Body of pancreas (tissue), 4 donors: ENCODE data around the gene CCL23. TPM values are rescaled to one million over a fixed set of nuclear protein-coding genes. Genes with fewer than 3 reads are reported as not detected.

Source experiments
- ATAC-seq: fragments of 150-250 bp; one replicate; pipeline ENCODE4 v1.9.1; 2016
- DNase-seq, 4 donors: peaks; one replicate each; pipeline ENCODE4 v3.0.0-alpha.2; 2019
- H3K27ac ChIP-seq, 4 donors: fragments of 200-600 bp; sonication (generic); 1 replicate in 3 of 4; 2 replicates in 1 of 4; pipeline versions ENCODE4 v1.5.1 to v1.6.1; 2016 to 2019; ENCODE audit warnings: mild to moderate bottlenecking in 1 of 4, mixed read lengths in 1 of 4, moderate library complexity in 1 of 4
- H3K27me3 ChIP-seq, 2 donors: fragments of 200-600 bp; sonication (generic); one replicate each; pipeline ENCODE4 v1.6.0; 2016; ENCODE audit warnings: mild to moderate bottlenecking in 1 of 2
- H3K36me3 ChIP-seq, 2 donors: fragments of 200-600 bp; sonication (generic); replicated peaks in 1 of 2; 2 replicates each; pipeline ENCODE4 v1.5.1; 2016; ENCODE audit warnings: low read depth in 2 of 2; ENCODE audit not compliant: insufficient read depth in 1 of 2
- H3K4me1 ChIP-seq: fragments of 200-600 bp; sonication (generic); one replicate; pipeline ENCODE4 v1.6.0; 2016
- H3K4me3 ChIP-seq, 2 donors: fragments of 200-600 bp; sonication (generic); 1 replicate in 1 of 2; 2 replicates in 1 of 2; pipeline ENCODE4 v1.5.1; 2016 to 2019
- H3K9me3 ChIP-seq, 3 donors: fragments of 200-600 bp; sonication (generic); 1 replicate in 2 of 3; 2 replicates in 1 of 3; pipeline ENCODE4 v1.5.1; 2016
- CTCF ChIP-seq, 7 experiments: fragments of 450-650 bp in 4 of 7; fragments of 200-600 bp in 3 of 7; sonication (generic) in 3 of 7; IDR thresholded peaks; one replicate each; pipeline ENCODE4 v1.5.1; 2016 to 2019; ENCODE audit warnings: antibody characterized with exemption in 7 of 7
- POLR2A ChIP-seq, 3 donors: fragments of 450-650 bp; IDR thresholded peaks; one replicate each; pipeline ENCODE4 v1.6.1; 2016; ENCODE audit warnings: antibody characterized with exemption in 3 of 3, mild to moderate bottlenecking in 2 of 3
- WGBS, 2 donors: methylation state at CpG; one replicate each; pipeline ENCODE4 v1.1.5; 2017; 5-methylcytosine and 5-hydroxymethylcytosine counted together
- intact Hi-C: fragments of 100-400 bp; cut with DNase I; formaldehyde crosslinking; loops from one replicate; pipeline ENCODE4 v1.15.1; 2023
- total RNA-seq, 2 donors: library from RNA; depleted of rRNA; stranded (reverse); fragments of >200 nt; gene quantifications; one replicate each; pipeline ENCODE4 v1.1.0, GENCODE V29; 2016

CCL23 gene
- total RNA-seq, 2 donors from 2014 or later = 2.6 TPM; not detected in 1

DNA sequence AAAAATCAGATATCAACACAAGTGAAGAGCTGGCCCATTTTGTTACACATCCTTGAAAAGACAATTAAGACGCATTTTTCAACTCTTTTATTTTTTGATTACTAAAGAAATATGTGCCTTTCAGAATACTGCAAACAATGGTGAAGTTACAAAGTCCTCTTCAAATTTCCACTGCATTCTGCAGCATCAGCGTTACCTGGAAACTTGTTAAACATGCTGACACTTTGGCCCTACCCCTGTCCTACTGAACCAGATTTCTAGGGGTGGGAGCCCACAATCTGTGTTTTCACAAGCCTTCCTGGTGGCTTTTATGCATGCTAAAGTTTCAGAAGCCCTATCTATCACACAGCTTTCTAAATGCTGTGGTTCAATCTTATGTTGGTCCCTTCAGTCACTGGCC, 26.7 kb downstream of the CCL23 start:
- no peak for TF ChIP-seq CTCF (IDR thresholded peaks at IDR 0.05)
- TF ChIP-seq POLR2A (IDR thresholded peaks at IDR 0.05) = no peak
- WGBS, 2 donors = 74 to 77% methylated on average over 2 of the region's 2 CpGs
- Histone ChIP-seq H3K4me1 (peaks cover 4% of the 10 kb centered on the region), H3K4me3 (no peak overlapping the region), H3K9me3 (no peaks in the 10 kb centered on the region), H3K36me3 (no peaks in the 10 kb centered on the region), H3K27ac (no peak overlapping the region), H3K27me3 (no peaks in the 10 kb centered on the region)
- intact Hi-C loops = no loop called here
- no peak for ATAC-seq
- DNase-seq = no peak

- DNase-seq = no peak
- Histone ChIP-seq H3K36me3 (no peaks in the 10 kb centered on the region), H3K4me1 (peaks cover 4% of the 10 kb centered on the region), H3K9me3 (no peaks in the 10 kb centered on the region), H3K27ac (no peak overlapping the region), H3K27me3 (no peaks in the 10 kb centered on the region), H3K4me3 (no peak overlapping the region)
- ATAC-seq = no peak
- intact Hi-C loops = no loop called here
- TF ChIP-seq POLR2A (IDR thresholded peaks at IDR 0.05) = no peak
- TF ChIP-seq CTCF (IDR thresholded peaks at IDR 0.05) = no peak
Measured at GRCh38 chr17:35988164-35988563, 29.6 kb downstream of the CCL23 start.

DNA sequence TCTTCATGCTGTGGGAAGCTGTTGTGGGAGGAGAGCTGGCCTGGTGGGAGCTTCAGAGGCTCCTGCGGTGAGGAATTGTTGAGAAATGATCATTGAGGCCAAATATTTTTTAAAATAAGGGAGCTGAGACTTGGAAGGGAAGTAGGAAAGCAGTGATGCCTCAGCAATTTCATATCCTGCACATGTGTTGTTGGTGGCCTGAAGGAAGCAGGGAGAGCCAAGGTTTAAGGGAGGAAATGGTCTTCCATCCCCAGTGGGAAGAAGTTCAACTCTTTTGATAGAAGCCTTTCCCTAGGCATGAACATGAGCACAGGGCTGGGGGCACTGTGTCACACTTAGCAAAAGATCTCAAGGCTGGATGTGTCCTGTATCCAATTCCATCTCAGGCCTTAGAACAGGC, 31.1 kb downstream of the CCL23 start, which contains the start of gene CCL14:
Gene CCL14, minus strand, starts transcription at position 87 of the 400 bp plus-strand sequence. Its CDS starts 80 bp downstream, at position 7.
- intact Hi-C loops = no loop called here
- no peaks in the 10 kb centered on the region for H3K27me3 ChIP-seq
- WGBS, 2 donors = 84 to 100% methylated on average over 1 of the region's 1 CpG
- DNase-seq = peak in 1 of 4 donors; percentile 6
- ATAC-seq = peak; percentile 24
- H3K9me3 ChIP-seq = no peaks in the 10 kb centered on the region
- peaks cover 4% of the 10 kb centered on the region for H3K4me1 ChIP-seq
- H3K27ac ChIP-seq = no peak within 1 kb of the TSS
- no peak for TF ChIP-seq CTCF (IDR thresholded peaks at IDR 0.05)
- no peaks in the 10 kb centered on the region for H3K36me3 ChIP-seq
- no peak within 1 kb of the TSS for H3K4me3 ChIP-seq

DNA sequence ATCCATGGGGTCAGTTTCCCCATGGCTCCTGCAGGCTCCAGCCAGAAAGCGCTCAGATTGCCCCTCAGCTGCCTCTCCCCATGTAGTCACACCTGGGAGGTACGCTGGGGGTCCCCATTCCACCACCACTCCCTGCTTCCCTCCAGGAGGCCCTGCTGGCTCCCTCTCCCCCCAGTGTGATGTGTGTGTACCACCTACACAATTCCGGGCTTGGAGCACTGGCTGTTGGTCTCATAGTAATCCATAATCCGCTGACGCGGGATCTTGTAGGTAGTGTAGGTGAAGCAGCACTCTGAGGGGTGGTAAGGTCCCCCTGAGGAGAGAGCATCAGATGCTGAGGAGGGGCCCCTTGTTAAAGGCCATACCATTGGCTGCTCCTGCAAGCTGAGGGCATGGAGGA, 33.6 kb downstream of the CCL23 start:
- TF ChIP-seq CTCF (IDR thresholded peaks at IDR 0.05) = no peak
- H3K9me3 ChIP-seq = no peaks in the 10 kb centered on the region
- intact Hi-C loops = no loop called here
- H3K4me3 ChIP-seq = no peak overlapping the region
- DNase-seq (no peak), ATAC-seq (no peak)
- peaks cover 4% of the 10 kb centered on the region for H3K4me1 ChIP-seq
- no peaks in the 10 kb centered on the region for H3K36me3 ChIP-seq
- H3K27ac ChIP-seq = no peak overlapping the region
- H3K27me3 ChIP-seq = no peaks in the 10 kb centered on the region
- WGBS, 2 donors = 79 to 87% methylated on average over 6 of the region's 6 CpGs

DNA sequence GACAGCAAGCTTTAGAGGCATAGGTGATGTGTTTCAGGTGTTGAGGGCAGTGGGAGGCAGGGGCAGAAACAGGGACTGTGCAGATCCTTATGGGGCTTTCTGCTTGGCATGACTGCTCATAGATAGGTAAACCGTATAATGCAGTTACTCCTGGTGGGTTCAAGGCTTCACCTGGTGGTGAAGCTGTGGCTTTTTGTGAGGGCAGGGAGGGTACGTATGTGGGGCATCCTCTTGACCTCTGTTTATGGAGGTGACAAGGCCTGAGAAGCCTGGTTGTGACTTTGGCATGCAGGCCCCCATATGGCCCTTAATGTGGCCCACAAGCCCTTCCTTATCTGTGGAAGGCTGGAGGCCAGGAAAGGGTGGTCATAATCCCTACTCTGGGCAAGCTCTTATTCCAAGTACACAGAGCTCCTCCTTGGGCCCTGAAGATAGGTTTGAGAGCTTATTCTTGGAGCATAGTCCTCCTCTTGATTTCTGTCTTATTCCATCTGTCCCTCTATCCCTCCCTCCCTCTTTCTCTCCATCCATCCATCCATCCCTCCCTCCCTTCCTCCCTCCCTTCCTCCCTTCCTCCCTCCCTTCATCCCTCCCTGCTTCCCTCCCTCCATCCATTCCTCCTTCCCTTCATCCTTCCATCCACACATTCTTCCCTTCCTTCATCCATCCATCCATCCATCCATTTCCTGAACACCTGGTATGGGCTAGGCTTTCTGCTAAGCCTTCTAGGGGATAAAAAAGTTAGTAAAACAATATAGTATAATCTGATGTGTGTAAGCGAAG, 35.2 kb downstream of the CCL23 start:
- Histone ChIP-seq H3K9me3 (no peaks in the 10 kb centered on the region), H3K27ac (no peak overlapping the region), H3K27me3 (no peaks in the 10 kb centered on the region), H3K36me3 (no peaks in the 10 kb centered on the region), H3K4me1 (no peaks in the 10 kb centered on the region), H3K4me3 (no peak overlapping the region)
- no peak for ATAC-seq
- no peak for DNase-seq
- WGBS, 2 donors = 86 to 88% methylated on average over 2 to 3 of the region's 3 CpGs
- intact Hi-C loops = no loop called here
- no peak for TF ChIP-seq POLR2A (IDR thresholded peaks at IDR 0.05)
- TF ChIP-seq CTCF (IDR thresholded peaks at IDR 0.05) = no peak
